Retinal pigment epithelial cell (primary cell): Measurements from ENCODE around the gene CRISPLD2.

ENCODE experiments used
- DNase-seq: peaks from one replicate; pipeline ENCODE4 v3.0.0-alpha.2; 2010; ENCODE audit warnings: low read depth
- H3K4me3 ChIP-seq: 2 replicates; pipeline ENCODE4 v1.5.1; 2011; ENCODE audit warnings: mild to moderate bottlenecking, low read length, control low read depth, moderate library complexity
- CTCF ChIP-seq: conservative IDR thresholded peaks from 2 replicates; pipeline ENCODE4 v1.5.1; 2011; ENCODE audit warnings: low read depth, low read length, control low read depth, inconsistent platforms

Gene CRISPLD2

GRCh38 chr16:84780544-84781376, 39.0 kb upstream of the CRISPLD2 start:
- DNase-seq = no peak
- no peak for TF ChIP-seq CTCF
- H3K4me3 ChIP-seq = no peak overlapping the region

GRCh38 chr16:84782846-84783245, 36.9 kb upstream of the CRISPLD2 start:
- H3K4me3 ChIP-seq = no peak overlapping the region
- no peak for DNase-seq
- TF ChIP-seq CTCF = no peak

- no peak for TF ChIP-seq CTCF
- peak; percentile 73 for DNase-seq
- H3K4me3 ChIP-seq = no peak overlapping the region
Observed at GRCh38 chr16:84785843-84786581, 33.8 kb upstream of the CRISPLD2 start.

- H3K4me3 ChIP-seq = no peak overlapping the region
- DNase-seq = no peak
- no peak for TF ChIP-seq CTCF
Observed at GRCh38 chr16:84786605-84787262, 33.1 kb upstream of the CRISPLD2 start.

- TF ChIP-seq CTCF = no peak
- H3K4me3 ChIP-seq = no peak overlapping the region
- DNase-seq = no peak
Observed at GRCh38 chr16:84787263-84787622, 32.5 kb upstream of the CRISPLD2 start.

GRCh38 chr16:84788920-84789391, 30.8 kb upstream of the CRISPLD2 start:
- H3K4me3 ChIP-seq = no peak overlapping the region
- no peak for DNase-seq
- TF ChIP-seq CTCF = no peak
